ENCODE data around the gene PTDSS2.
A peak's percentile ranks its signal among the peaks of the same experiment; 100 is the strongest.

The PTDSS2 gene

DNA sequence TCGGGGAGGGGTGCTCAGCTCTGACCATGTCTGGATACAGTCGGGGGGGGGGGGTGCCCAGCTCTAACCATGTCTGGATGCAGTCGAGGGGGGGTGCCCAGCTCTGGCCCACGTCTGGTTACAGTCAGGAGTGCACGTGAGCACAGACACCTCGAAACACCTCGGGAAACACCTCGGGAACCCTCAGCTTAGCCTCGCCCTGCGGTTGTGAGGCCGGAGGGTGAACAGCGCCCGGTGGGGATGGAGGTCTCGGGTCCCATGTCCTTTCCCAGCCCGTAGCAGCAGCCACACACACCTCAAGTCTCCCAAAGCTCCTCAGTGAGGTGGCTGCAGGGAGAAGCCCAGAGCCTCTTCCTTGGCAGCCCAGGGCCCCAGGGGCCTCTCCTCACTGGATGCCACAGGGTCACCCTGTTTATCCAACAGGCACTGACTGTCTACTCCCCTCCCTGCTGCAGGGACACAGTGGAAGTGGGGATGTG, 37.4 kb upstream of the PTDSS2 start:
- no peak for DNase-seq (ENCODE audit: low spot score)
- TF ChIP-seq, protein P1, sequence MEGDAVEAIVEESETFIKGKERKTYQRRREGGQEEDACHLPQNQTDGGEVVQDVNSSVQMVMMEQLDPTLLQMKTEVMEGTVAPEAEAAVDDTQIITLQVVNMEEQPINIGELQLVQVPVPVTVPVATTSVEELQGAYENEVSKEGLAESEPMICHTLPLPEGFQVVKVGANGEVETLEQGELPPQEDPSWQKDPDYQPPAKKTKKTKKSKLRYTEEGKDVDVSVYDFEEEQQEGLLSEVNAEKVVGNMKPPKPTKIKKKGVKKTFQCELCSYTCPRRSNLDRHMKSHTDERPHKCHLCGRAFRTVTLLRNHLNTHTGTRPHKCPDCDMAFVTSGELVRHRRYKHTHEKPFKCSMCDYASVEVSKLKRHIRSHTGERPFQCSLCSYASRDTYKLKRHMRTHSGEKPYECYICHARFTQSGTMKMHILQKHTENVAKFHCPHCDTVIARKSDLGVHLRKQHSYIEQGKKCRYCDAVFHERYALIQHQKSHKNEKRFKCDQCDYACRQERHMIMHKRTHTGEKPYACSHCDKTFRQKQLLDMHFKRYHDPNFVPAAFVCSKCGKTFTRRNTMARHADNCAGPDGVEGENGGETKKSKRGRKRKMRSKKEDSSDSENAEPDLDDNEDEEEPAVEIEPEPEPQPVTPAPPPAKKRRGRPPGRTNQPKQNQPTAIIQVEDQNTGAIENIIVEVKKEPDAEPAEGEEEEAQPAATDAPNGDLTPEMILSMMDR (IDR thresholded peaks at IDR 0.05; ENCODE audit: extremely low read depth, missing control alignments) = no peak

GRCh38 chr11:413120-414081, 36.7 kb upstream of the PTDSS2 start:
- no peak for DNase-seq (ENCODE audit: low spot score)
- TF ChIP-seq, protein P1 (IDR thresholded peaks at IDR 0.05; ENCODE audit: extremely low read depth, missing control alignments) = no peak

- TF ChIP-seq, protein P1 (IDR thresholded peaks at IDR 0.05; ENCODE audit: extremely low read depth, missing control alignments) = no peak
- no peak for DNase-seq (ENCODE audit: low spot score)
These were observed 35.7 kb upstream of the PTDSS2 start for GRCh38 chr11:414318-414857.

DNA sequence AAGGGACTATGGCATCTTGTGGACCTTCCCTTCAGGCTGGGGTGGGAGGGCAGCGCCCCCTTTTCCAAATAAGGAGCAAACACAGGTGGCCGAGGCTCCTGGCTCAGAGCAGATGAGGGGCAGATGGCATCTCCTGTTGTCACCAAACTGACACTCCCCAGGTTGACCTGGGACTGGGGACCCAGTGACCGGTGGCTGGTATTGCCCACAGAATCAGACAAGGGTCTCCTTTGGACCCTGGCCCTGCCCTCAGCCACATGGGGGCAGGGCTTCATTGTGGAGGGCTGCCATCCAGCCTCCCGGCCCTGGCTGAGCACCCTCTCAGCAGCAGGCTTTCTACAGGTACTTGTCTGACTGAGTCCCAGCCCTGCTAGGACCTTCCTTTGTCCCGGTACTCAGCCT, 34.4 kb upstream of the PTDSS2 start:
- TF ChIP-seq, protein P1 (IDR thresholded peaks at IDR 0.05; ENCODE audit: extremely low read depth, missing control alignments) = no peak
- DNase-seq (ENCODE audit: low spot score) = no peak

DNA sequence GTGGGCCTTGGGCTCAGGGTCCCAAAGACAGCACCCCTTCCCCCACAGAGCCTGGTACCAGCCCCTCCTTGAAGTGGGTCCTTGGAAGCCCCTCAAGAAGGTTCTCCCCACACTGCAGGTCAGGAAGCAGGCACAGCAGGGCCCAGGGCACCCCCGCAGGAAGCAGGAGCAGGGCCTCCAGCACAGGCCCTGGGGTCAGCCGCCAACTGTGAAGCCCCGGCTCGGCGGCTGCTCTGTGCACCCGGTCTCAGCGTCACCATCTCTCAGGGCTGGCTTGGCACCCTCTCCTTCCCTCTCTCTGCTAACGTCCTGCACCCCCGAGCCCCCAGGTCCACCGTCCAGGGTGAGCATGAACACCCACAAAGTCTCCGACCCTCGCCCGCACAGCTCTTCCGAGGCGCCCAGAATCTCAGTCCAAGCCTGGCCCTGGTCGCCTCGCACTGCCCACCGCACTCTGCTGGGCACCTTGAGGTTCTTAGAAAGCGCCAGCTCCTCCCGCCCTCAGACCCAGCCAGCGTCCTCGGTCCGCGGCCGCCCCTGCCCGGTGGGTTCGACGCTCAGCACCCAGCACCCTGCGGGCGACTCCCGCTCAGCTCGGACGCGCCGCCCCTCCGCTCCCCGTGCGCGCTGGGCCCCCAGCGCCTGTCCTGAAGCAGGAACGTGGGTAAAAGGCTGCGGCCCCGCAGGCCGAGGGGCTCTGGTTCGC, 33.9 kb upstream of the PTDSS2 start:
- TF ChIP-seq, protein P1 (IDR thresholded peaks at IDR 0.05; ENCODE audit: extremely low read depth, missing control alignments) = no peak
- DNase-seq (ENCODE audit: low spot score) = no peak

DNA sequence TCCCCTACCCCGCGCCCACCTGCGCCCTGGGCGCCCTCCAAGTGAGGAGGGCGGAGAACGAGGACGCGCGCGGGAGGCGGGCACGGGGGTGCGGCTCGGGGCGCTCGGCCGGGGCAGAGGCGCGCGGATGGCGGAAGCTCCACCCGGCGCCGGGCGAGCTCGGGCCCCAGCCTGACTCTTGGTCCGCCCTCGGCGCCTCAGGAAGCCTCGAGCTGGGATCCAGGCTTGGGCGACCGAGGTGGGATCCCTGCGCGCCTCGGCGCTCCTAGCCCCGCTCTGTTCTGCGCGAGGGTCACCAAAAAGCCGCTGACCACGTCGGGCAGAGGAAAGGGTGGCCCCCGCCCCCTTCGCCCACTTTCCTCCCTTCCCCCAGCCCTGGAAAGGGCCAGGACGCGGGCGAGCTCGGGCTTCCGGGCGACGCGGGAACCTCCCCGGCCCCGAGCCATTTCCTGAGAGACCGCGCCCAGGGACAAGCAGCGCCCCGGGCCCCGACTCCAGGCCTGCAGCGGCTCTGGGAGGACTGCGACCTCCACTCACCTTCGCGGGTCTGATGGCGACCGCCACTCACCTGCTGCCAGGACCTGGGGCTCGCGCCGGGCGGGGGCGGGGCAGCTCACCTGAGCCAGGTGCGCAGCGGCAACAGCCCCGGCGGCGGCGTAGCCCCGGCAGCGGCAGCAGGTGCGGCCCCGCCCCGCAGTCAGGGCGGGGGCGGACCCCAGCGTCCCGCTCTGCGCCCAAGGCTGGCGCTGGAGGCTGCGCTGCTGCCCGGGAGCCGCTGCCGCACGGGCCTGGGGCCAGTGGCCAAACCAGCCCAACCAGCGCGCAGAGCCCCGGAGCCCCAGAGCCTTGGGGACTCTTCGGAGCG, 33.1 kb upstream of the PTDSS2 start:
- TF ChIP-seq, protein P1 (IDR thresholded peaks at IDR 0.05; ENCODE audit: extremely low read depth, missing control alignments) = no peak
- DNase-seq (ENCODE audit: low spot score) = peak; percentile 70
